ENCODE measurements around the gene IL3.

GRCh38 chr5:132052520-132052919, 7.9 kb upstream of the IL3 start:
- no peak for TF ChIP-seq SP1 (CRISPR knock-in tag; IDR thresholded peaks at IDR 0.05)
- TF ChIP-seq SNRNP70 (optimal IDR thresholded peaks at IDR 0.05; ENCODE audit: low read depth, low read length) = no peak
- no peak for TF ChIP-seq TAF1 (IDR thresholded peaks at IDR 0.05; ENCODE audit: control insufficient read depth, extremely low read depth, insufficient read depth, low read length, severe bottlenecking)
- TF ChIP-seq SIN3A (IDR thresholded peaks at IDR 0.05; ENCODE audit: borderline replicate concordance in 2 of 2, control insufficient read depth in 1 of 2, low read depth in 2 of 2, low read length in 2 of 2) = no peak
- no peak for TF ChIP-seq SAP30 (IDR thresholded peaks at IDR 0.05; ENCODE audit: borderline replicate concordance, insufficient read depth, low read depth, low read length, poor library complexity, severe bottlenecking)
- TF ChIP-seq GABPA (tag; conservative IDR thresholded peaks at IDR 0.05; ENCODE audit: low read depth) = no peak

All from K562 (cell line).